Brain microvascular endothelial cell (primary cell): ENCODE data around the gene SIGLEC1.

Source experiments
- DNase-seq: peaks from one replicate; pipeline ENCODE4 v3.0.0-alpha.2; 2020
- H3K27ac ChIP-seq: fragments of 250-450 bp; sonication (Bioruptor Pico); 2 replicates; pipeline ENCODE4 v1.5.1; 2020; ENCODE audit warnings: mild to moderate bottlenecking, moderate library complexity
- H3K27me3 ChIP-seq: fragments of 250-450 bp; sonication (Bioruptor Pico); replicated peaks from 2 replicates; pipeline ENCODE4 v1.5.1; 2020; ENCODE audit warnings: mild to moderate bottlenecking
- H3K36me3 ChIP-seq: fragments of 250-450 bp; sonication (Bioruptor Pico); replicated peaks from 2 replicates; pipeline ENCODE4 v1.5.1; 2020; ENCODE audit warnings: mild to moderate bottlenecking
- H3K4me3 ChIP-seq: 2 replicates; pipeline ENCODE4 v1.5.1; 2011; ENCODE audit warnings: low read depth, mild to moderate bottlenecking, control low read depth, low read length, moderate library complexity
- in situ Hi-C: cut with HindIII; loops from 2 replicates; pipeline ENCODE4 v1.10.0; 2017; ENCODE audit warnings: low sequenced_read_pairs, low pct_ligation_motif_present
- TF ChIP-seq, protein P1 (sequence below): IDR thresholded peaks from 2 replicates; pipeline ENCODE4 v1.5.1; 2011; ENCODE audit warnings: low read depth, mild to moderate bottlenecking, moderate library complexity, low read length, control low read depth, inconsistent platforms; ENCODE audit errors: missing control alignments

Gene SIGLEC1

GRCh38 chr20:3686867-3687321 lies 25.5 kb downstream of the SIGLEC1 start:
- H3K36me3 ChIP-seq: no peaks in the 10 kb centered on the region
- no peak overlapping the region for H3K27ac ChIP-seq
- H3K4me3 ChIP-seq: no peak overlapping the region
- H3K27me3 ChIP-seq: peaks cover 5% of the 10 kb centered on the region
- in situ Hi-C loops: no loop called here
- TF ChIP-seq, protein P1, sequence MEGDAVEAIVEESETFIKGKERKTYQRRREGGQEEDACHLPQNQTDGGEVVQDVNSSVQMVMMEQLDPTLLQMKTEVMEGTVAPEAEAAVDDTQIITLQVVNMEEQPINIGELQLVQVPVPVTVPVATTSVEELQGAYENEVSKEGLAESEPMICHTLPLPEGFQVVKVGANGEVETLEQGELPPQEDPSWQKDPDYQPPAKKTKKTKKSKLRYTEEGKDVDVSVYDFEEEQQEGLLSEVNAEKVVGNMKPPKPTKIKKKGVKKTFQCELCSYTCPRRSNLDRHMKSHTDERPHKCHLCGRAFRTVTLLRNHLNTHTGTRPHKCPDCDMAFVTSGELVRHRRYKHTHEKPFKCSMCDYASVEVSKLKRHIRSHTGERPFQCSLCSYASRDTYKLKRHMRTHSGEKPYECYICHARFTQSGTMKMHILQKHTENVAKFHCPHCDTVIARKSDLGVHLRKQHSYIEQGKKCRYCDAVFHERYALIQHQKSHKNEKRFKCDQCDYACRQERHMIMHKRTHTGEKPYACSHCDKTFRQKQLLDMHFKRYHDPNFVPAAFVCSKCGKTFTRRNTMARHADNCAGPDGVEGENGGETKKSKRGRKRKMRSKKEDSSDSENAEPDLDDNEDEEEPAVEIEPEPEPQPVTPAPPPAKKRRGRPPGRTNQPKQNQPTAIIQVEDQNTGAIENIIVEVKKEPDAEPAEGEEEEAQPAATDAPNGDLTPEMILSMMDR: peak; percentile 41
- DNase-seq: peak; percentile 56

DNA sequence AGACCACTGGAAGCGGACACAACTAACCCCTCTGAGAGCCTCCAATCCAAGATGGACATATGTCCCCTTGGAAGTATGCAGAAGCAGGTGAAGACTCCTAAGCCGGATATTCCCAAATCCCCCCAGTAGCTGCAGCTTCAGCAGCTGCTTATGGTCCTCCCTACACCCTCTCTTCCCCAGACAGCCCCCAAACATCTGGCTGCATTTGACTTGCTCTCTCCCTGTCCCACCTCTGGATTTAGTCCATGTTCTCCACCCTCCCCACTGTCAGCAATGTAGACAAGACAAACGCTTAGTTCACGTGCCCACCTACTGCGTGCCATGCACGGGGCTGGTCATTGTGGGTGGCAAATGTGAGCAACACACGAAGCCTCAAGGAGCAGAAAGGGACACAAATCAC lies 26.0 kb downstream of the SIGLEC1 start:
- H3K27me3 ChIP-seq: peaks cover 8% of the 10 kb centered on the region
- DNase-seq: no peak
- H3K36me3 ChIP-seq: no peaks in the 10 kb centered on the region
- in situ Hi-C loops: no loop called here
- H3K27ac ChIP-seq: no peak overlapping the region
- TF ChIP-seq, protein P1: no peak
- H3K4me3 ChIP-seq: no peak overlapping the region

- in situ Hi-C loops: no loop called here
- Histone ChIP-seq H3K36me3 (no peaks in the 10 kb centered on the region), H3K27me3 (peaks cover 8% of the 10 kb centered on the region), H3K27ac (no peak overlapping the region), H3K4me3 (no peak overlapping the region)
- TF ChIP-seq, protein P1: no peak
- no peak for DNase-seq
These were observed 27.1 kb downstream of the SIGLEC1 start for GRCh38 chr20:3685341-3685740.

DNA sequence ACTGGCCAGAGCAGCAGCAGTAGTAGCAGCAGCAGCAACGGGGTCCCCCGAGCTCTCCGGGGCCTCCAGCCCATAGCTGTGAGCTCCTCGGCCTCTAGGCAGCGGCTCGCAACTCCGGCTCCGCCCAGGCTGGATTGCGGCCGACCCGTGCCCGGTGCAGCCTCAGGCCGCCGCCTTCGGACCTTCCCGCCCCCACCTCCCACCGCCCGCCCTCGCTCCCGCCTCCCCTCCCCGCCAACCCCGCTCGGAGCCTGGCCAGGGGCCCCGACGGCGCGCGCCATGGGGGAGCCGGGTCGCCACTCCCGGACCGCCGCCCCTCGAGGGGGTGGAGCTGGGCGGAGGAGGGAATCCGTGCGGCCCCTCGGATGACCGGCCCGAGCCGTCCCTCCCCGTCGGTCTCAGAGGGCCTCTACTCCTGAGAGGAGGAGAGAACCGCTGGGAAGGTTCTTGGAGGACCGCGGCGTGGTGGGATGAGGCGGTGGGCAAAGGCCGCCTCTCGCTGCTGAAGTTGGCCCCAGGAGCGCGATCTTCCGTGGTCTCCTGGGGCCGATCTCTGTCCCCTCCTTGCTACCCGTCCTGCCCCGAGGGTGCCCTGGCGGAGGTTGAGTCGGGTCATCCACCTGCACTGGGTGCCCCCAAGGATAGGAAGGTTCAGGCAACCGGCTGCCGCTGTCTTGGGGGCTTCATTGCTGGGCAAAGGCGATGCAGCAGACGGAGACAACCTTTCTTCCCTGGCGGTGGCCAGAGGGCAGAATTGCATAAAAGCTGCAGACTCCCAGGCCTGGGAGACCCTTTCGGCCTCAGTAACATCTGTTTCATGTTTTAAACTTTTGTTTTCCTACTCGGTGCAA lies 30.2 kb downstream of the SIGLEC1 start, which contains the start of gene ADAM33:
Gene ADAM33 (minus strand): TSS at position 80 of the 851 bp plus-strand sequence. CDS start 6 bp downstream, at position 74.
- DNase-seq: no peak
- TF ChIP-seq, protein P1: no peak
- no peak within 1 kb of the TSS for H3K27ac ChIP-seq
- peaks cover 8% of the 10 kb centered on the region for H3K27me3 ChIP-seq
- in situ Hi-C loops: no loop called here
- peak within 1 kb of the TSS; percentile 39 for H3K4me3 ChIP-seq
- no peaks in the 10 kb centered on the region for H3K36me3 ChIP-seq

GRCh38 chr20:3681352-3681930 lies 31.0 kb downstream of the SIGLEC1 start:
- H3K4me3 ChIP-seq: peak overlapping the region; percentile 39
- no peak overlapping the region for H3K27ac ChIP-seq
- no peak for DNase-seq
- in situ Hi-C loops: no loop called here
- no peaks in the 10 kb centered on the region for H3K36me3 ChIP-seq
- peaks cover 8% of the 10 kb centered on the region for H3K27me3 ChIP-seq
- TF ChIP-seq, protein P1: no peak
